B cell (primary cell): Measurements from ENCODE around the gene SEC16B.

ENCODE experiments used
- CTCF ChIP-seq: fragments of 200-600 bp; IDR thresholded peaks from one replicate; pipeline ENCODE4 v1.8.0; 2022; ENCODE audit warnings: antibody characterized with exemption, mild to moderate bottlenecking
- EZH2 ChIP-seq: IDR thresholded peaks from 2 replicates; pipeline ENCODE4 v1.6.1; 2012; ENCODE audit warnings: borderline replicate concordance, low read depth, mild to moderate bottlenecking, moderate library complexity, low read length; ENCODE audit not compliant: insufficient read depth, poor library complexity, severe bottlenecking

DNA sequence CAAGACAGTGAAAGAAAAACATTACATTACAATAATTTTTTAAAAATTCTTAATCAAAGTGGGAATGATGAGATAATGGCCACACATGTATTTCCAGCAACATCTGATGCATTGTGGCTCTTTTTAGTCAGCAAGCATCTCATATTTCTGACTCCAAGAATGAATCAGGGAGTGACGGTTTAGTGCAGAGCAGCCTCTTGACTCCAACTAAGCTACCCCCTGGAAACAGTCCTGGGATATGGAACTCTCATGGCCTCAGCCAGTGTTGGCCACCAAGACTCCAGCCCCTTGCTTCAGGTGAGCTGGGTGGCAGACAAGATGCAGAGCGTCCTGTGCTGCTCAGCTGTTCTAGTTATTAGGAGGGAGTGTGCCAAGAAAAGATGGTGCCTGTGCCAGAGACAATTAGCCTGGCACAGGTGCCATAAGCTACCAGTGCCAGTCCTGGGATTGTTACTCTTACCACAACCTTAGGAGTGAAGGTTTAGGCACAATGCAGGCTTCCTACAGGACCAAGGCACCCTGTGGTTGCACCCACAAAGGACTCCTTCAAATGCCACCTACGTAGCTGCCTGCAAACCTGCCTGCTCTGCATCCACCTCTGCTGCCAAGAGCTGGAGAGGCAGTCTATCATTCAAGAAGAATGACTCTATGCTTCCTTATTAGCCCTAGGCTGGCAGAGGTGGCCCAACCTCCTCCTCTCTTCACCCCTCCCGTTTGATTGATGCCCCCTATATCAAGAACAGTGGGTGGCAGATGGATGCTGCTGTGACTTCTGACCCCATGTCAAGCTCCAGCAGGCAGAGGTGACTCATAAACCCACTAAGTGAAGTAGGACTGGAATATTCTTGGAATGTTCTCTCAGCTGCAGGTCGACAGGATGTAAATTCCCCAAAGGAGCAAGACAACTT, 6.0 kb upstream of the SEC16B start:
- TF ChIP-seq CTCF (no peak), EZH2 (no peak)
